SU-DHL-6 (cell line): ENCODE data around the gene LRBA.

Source experiments
- CTCF ChIP-seq: fragments of 200-600 bp; sonication (generic); IDR thresholded peaks from one replicate; pipeline ENCODE4 v1.5.1; 2017; ENCODE audit warnings: antibody characterized with exemption, mild to moderate bottlenecking, low read length, moderate library complexity; ENCODE audit not compliant: insufficient read depth, poor library complexity, severe bottlenecking
- EZH2phosphoT487 ChIP-seq: fragments of 200-600 bp; sonication (generic), shearing (Covaris generic); conservative IDR thresholded peaks from 2 replicates; pipeline ENCODE4 v1.6.1; 2018; ENCODE audit warnings: mild to moderate bottlenecking, antibody characterized with exemption, low read length, moderate library complexity, mixed read lengths

DNA sequence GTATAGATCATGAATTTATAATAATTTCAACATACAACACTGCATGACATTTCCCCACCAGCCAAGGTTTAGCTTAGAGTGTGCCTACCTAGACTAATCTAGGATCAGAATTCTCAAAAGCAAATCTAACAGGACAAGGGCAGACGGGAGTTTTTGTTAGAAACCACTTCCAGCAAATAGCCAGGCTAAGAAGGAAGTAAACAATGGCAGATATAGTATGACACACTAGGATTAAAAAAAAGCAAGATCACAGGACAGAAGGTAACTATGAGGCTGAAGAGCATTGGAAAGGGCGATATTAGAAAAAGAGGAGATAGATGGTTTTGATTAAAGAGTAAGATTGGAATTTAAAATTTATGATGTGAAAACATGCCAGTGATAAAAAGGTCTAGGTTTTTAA is 124.8 kb downstream of the LRBA start:
- TF ChIP-seq CTCF (no peak), EZH2phosphoT487 (no peak)
